ENCODE measurements around the gene RAB8A. TPM values are rescaled to one million over a fixed set of nuclear protein-coding genes. Genes with fewer than 3 reads are reported as not detected.
A peak's percentile ranks its signal among the peaks of the same experiment; 100 is the strongest.
"Not testable (repeated sequence)": the region's sequence is repeated elsewhere in the genome, so short reads cannot be mapped to it uniquely, and the experiment has no call there.

RAB8A gene
- total RNA-seq, 1 experiment from 2014 or later = 108 TPM

DNA sequence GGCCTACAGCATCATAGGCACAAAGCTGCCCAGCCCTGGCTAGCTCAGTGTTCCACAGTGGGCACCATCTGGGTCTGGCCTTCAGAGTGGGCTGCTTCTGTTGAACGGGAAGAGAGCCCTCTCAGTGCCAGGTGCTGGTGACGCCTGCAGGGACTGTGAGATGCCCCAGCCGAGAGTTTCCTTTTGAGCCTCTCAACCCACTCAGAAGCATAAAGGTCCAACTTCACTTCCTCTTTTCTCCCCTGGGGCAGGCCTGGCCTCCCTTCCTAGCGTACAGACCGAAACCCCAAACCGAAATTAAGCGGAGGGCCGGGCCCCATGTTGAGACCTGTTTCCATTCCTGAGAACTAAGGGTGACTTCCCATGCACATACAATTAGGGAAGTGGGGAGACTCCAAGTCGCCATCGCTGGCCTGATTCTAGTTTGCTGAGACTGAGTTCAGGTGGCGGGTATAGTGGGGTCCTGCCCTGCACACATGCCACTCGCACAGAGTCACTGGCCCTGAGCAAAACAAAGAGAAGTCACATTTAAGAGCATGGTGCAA, 6.9 kb downstream of the RAB8A start:
- Mint-ChIP-seq H3K27me3 (ENCODE audit: insufficient read depth, unreplicated experiment) (no peaks in the 10 kb centered on the region), H3K4me1 (ENCODE audit: low read depth, unreplicated experiment) (peaks cover 12% of the 10 kb centered on the region), H3K27ac (ENCODE audit: unreplicated experiment) (no peak overlapping the region), H3K36me3 (ENCODE audit: insufficient read depth, unreplicated experiment) (peaks cover 87% of the 10 kb centered on the region), H3K4me3 (ENCODE audit: unreplicated experiment) (no peak overlapping the region), H3K9me3 (ENCODE audit: unreplicated experiment) (no peaks in the 10 kb centered on the region)
- BruUV-seq (replicated peaks) = no TSS peak
- TF ChIP-seq, protein P1, sequence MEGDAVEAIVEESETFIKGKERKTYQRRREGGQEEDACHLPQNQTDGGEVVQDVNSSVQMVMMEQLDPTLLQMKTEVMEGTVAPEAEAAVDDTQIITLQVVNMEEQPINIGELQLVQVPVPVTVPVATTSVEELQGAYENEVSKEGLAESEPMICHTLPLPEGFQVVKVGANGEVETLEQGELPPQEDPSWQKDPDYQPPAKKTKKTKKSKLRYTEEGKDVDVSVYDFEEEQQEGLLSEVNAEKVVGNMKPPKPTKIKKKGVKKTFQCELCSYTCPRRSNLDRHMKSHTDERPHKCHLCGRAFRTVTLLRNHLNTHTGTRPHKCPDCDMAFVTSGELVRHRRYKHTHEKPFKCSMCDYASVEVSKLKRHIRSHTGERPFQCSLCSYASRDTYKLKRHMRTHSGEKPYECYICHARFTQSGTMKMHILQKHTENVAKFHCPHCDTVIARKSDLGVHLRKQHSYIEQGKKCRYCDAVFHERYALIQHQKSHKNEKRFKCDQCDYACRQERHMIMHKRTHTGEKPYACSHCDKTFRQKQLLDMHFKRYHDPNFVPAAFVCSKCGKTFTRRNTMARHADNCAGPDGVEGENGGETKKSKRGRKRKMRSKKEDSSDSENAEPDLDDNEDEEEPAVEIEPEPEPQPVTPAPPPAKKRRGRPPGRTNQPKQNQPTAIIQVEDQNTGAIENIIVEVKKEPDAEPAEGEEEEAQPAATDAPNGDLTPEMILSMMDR (IDR thresholded peaks at IDR 0.05; ENCODE audit: insufficient read depth in 1 of 2, low read depth in 1 of 2, low read length in 1 of 2, severe bottlenecking in 1 of 2, unreplicated experiment in 1 of 2) = no peak
- ChIA-PET CTCF (no interaction called here), POLR2A (no interaction called here)
- no peak for DNase-seq
- H3K27me3 ChIP-seq (replicated peaks; ENCODE audit: control insufficient read depth, insufficient read depth, low read length) = no peaks in the 10 kb centered on the region
- H3K36me3 ChIP-seq (ENCODE audit: control insufficient read depth, insufficient read depth, low read length) = peaks cover 3% of the 10 kb centered on the region
- H3K4me3 ChIP-seq (ENCODE audit: low read depth, low read length) = no peak overlapping the region
- H3K9me3 ChIP-seq = no peaks in the 10 kb centered on the region
- intact Hi-C loops (cut with micrococcal nuclease; ENCODE audit: unreplicated experiment) = no loop called here
- H3K4me1 ChIP-seq = peaks cover 17% of the 10 kb centered on the region

DNA sequence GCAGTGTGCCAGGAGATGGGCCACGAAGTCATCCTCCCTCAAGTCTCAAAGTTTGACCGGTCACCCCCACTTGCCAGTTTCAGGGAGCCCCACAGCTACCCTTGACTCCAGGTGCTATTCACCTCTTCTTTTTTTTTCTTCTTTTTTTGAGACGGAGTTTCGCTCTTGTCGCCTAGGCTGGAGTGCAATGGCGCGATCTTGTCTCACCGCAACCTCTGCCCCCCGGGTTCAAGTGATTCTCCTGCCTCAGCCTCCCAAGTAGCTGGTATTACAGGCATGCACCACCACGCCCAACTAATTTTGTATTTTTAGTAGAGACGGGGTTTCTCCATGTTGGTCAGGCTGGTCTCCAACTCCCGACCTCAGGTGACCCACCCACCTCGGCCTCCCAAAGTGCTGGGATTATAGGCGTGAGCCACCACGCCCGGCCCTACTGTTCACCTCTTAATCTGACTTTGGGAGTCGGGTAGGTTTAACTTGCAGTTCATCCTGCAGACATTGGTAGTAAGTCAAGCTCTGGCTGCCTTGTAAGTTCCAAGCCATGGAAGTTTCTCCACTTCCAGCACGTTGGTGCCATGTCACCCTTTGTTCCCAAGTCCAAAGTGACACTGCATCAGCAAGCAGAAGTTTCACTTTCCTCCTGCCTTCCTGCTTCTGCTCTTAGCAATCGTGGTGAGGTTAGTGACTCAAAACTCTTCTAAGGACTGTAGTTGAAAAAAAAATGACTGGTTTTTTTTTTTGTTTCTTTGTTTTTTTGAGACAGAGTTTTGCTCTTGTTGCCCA, 7.6 kb downstream of the RAB8A start:
- POLR2A ChIA-PET = interaction anchor here (0.7 kb wide), 1 partner anchor 94 kb away, joined by 6 read pairs; no protein-coding TSS in a partner anchor
- Mint-ChIP-seq H3K36me3 (ENCODE audit: insufficient read depth, unreplicated experiment) (peaks cover 86% of the 10 kb centered on the region), H3K4me1 (ENCODE audit: low read depth, unreplicated experiment) (peaks cover 12% of the 10 kb centered on the region), H3K27ac (ENCODE audit: unreplicated experiment) (peak overlapping the region; percentile 48)
- H3K36me3 ChIP-seq (ENCODE audit: control insufficient read depth, insufficient read depth, low read length); H3K4me3 ChIP-seq (ENCODE audit: low read depth, low read length); H3K9me3 ChIP-seq; H3K9me3 Mint-ChIP-seq (ENCODE audit: unreplicated experiment); BruUV-seq (replicated peaks); DNase-seq; CTCF ChIA-PET; intact Hi-C loops (cut with micrococcal nuclease; ENCODE audit: unreplicated experiment); H3K4me3 Mint-ChIP-seq (ENCODE audit: unreplicated experiment); H3K27me3 ChIP-seq (replicated peaks; ENCODE audit: control insufficient read depth, insufficient read depth, low read length); H3K27me3 Mint-ChIP-seq (ENCODE audit: insufficient read depth, unreplicated experiment): not testable (repeated sequence)
- H3K4me1 ChIP-seq = peaks cover 17% of the 10 kb centered on the region

DNA sequence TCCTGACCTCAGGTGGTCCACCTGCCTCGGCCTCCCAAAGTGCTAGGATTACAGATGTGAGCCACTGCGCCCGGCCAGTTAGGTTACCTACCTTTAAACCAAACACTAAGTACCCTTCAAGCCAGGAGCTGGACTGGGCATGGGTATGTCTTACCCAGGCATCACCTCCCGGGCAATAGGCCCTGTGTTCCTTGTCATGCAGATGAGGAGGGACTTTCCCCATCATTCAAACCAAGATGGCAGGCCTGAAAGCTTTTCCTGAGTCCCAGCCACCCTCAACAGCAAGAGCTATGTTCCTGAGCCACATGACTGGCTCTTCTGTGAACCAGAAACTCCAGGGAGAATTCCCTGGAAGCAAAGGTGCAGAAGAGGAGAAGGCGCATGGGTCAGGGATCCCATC, 9.5 kb downstream of the RAB8A start:
- POLR2A ChIA-PET = no interaction called here
- Mint-ChIP-seq H3K4me1 (ENCODE audit: low read depth, unreplicated experiment) (peaks cover 3% of the 10 kb centered on the region), H3K36me3 (ENCODE audit: insufficient read depth, unreplicated experiment) (peaks cover 88% of the 10 kb centered on the region), H3K4me3 (ENCODE audit: unreplicated experiment) (no peak overlapping the region), H3K27ac (ENCODE audit: unreplicated experiment) (no peak overlapping the region), H3K27me3 (ENCODE audit: insufficient read depth, unreplicated experiment) (no peaks in the 10 kb centered on the region), H3K9me3 (ENCODE audit: unreplicated experiment) (no peaks in the 10 kb centered on the region)
- TF ChIP-seq, protein P1 (IDR thresholded peaks at IDR 0.05; ENCODE audit: insufficient read depth in 1 of 2, low read depth in 1 of 2, low read length in 1 of 2, severe bottlenecking in 1 of 2, unreplicated experiment in 1 of 2) = no peak
- DNase-seq = no peak
- Histone ChIP-seq H3K36me3 (ENCODE audit: control insufficient read depth, insufficient read depth, low read length) (peaks cover 3% of the 10 kb centered on the region), H3K9me3 (no peaks in the 10 kb centered on the region), H3K4me3 (ENCODE audit: low read depth, low read length) (no peak overlapping the region), H3K4me1 (peaks cover 5% of the 10 kb centered on the region; the same call in 1 of the 2 replicates), H3K27me3 (replicated peaks; ENCODE audit: control insufficient read depth, insufficient read depth, low read length) (no peaks in the 10 kb centered on the region)
- CTCF ChIA-PET = no interaction called here
- intact Hi-C loops (cut with micrococcal nuclease; ENCODE audit: unreplicated experiment) = no loop called here
- no TSS peak for BruUV-seq (replicated peaks)
